BJ (cell line): Measurements from ENCODE around the gene FEM1A. TPM values are rescaled to one million over a fixed set of nuclear protein-coding genes. Genes with fewer than 3 reads are reported as not detected.

Source experiments
- CTCF ChIA-PET: fragments of 350-600 bp; formaldehyde crosslinking; extraction: SDS; loops from one replicate; lab custom pipeline; 2021; ENCODE audit warnings: antibody characterized with exemption, inconsistent platforms; lab: Yijun Ruan, JAX
- POLR2A ChIA-PET: fragments of 300-600 bp; sonication (Branson Sonifier 250); formaldehyde crosslinking; extraction: SDS; loops from one replicate; lab custom pipeline; 2021; ENCODE audit warnings: antibody characterized with exemption; lab: Charles Lee
- DNase-seq: peaks from one replicate; pipeline ENCODE4 v3.0.0-alpha.2; 2011; ENCODE audit warnings: low read depth
- H3K27me3 ChIP-seq: 2 replicates; pipeline ENCODE4 v1.6.0; 2011; ENCODE audit warnings: low read length; ENCODE audit not compliant: control insufficient read depth, insufficient read depth
- H3K36me3 ChIP-seq: 2 replicates; pipeline ENCODE4 v1.5.1; 2011; ENCODE audit warnings: low read length; ENCODE audit not compliant: control insufficient read depth, insufficient read depth
- H3K4me3 ChIP-seq: 2 replicates; pipeline ENCODE4 v1.5.1; 2011; ENCODE audit warnings: low read depth, mild to moderate bottlenecking, control low read depth, low read length
- polyA plus RNA-seq: library from polyadenylated mRNA; depleted of rRNA; stranded (reverse); fragments of >200 nt; gene quantifications from 2 replicates; pipeline ENCODE4 v1.2.3, GENCODE V29; 2011
- TF ChIP-seq, protein P1 (sequence below): IDR thresholded peaks from 2 replicates; pipeline ENCODE4 v1.5.1; 2011; ENCODE audit warnings: low read depth, mild to moderate bottlenecking, control low read depth, inconsistent platforms, low read length, moderate library complexity; ENCODE audit not compliant: insufficient read depth

The FEM1A gene
- polyA plus RNA-seq, 1 experiment = 5.6 TPM

DNA sequence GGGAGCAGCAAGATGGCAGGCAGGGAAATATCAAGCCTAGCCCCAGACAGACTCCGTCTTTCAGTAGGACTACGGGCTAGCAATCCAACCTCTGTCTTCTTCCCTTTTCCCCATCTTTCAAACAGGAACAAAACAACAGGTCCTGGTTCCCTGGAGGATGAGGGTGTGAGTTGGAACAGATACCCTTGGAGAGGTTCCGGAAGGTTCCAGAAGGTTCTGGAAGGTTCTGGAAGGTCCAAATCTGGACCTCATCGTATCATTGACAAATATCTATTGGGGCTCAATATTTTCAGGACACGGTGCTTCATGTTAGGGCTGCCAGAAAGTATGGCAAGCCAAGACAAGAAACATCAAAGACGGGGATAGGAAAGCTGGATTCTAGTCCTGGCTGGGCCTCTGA, 28.5 kb upstream of the FEM1A start:
- TF ChIP-seq, protein P1, sequence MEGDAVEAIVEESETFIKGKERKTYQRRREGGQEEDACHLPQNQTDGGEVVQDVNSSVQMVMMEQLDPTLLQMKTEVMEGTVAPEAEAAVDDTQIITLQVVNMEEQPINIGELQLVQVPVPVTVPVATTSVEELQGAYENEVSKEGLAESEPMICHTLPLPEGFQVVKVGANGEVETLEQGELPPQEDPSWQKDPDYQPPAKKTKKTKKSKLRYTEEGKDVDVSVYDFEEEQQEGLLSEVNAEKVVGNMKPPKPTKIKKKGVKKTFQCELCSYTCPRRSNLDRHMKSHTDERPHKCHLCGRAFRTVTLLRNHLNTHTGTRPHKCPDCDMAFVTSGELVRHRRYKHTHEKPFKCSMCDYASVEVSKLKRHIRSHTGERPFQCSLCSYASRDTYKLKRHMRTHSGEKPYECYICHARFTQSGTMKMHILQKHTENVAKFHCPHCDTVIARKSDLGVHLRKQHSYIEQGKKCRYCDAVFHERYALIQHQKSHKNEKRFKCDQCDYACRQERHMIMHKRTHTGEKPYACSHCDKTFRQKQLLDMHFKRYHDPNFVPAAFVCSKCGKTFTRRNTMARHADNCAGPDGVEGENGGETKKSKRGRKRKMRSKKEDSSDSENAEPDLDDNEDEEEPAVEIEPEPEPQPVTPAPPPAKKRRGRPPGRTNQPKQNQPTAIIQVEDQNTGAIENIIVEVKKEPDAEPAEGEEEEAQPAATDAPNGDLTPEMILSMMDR = no peak
- Histone ChIP-seq H3K27me3 (peaks cover 8% of the 10 kb centered on the region), H3K4me3 (no peak overlapping the region), H3K36me3 (no peaks in the 10 kb centered on the region)
- no peak for DNase-seq
- CTCF ChIA-PET = interaction anchor here (1.1 kb wide), 1 partner anchor 28 kb away, joined by 3 read pairs; the partner anchor contains the start of gene FEM1A
- POLR2A ChIA-PET = no interaction called here

- Histone ChIP-seq H3K4me3 (no peak overlapping the region), H3K36me3 (no peaks in the 10 kb centered on the region), H3K27me3 (peaks cover 8% of the 10 kb centered on the region)
- DNase-seq = no peak
- ChIA-PET CTCF (interaction anchor here (0.6 to 1.3 kb wide), 2 partner anchors 20 to 27 kb away, joined by 3 read pairs; partner anchors contain the start of gene FEM1A), POLR2A (no interaction called here)
- TF ChIP-seq, protein P1 = no peak
Measured at GRCh38 chr19:4764393-4764660, 27.2 kb upstream of the FEM1A start.

- CTCF ChIA-PET = interaction anchor here (0.7 to 1.7 kb wide), 3 partner anchors 8 to 22 kb away, joined by 3 to 6 read pairs (median 3); partner anchors contain the start of gene FEM1A
- peak; percentile 6 for DNase-seq
- Histone ChIP-seq H3K4me3 (no peak overlapping the region), H3K36me3 (no peaks in the 10 kb centered on the region), H3K27me3 (peaks cover 2% of the 10 kb centered on the region; the same call in 1 of the 2 replicates)
- TF ChIP-seq, protein P1 = no peak
- POLR2A ChIA-PET = no interaction called here
Measured at GRCh38 chr19:4768934-4769777, 22.4 kb upstream of the FEM1A start.

- Histone ChIP-seq H3K4me3 (no peak overlapping the region), H3K27me3 (peaks cover 4% of the 10 kb centered on the region), H3K36me3 (no peaks in the 10 kb centered on the region)
- ChIA-PET CTCF (interaction anchor here (1.8 kb wide), 1 partner anchor 19 kb away, joined by 5 read pairs; the partner anchor contains the start of gene FEM1A), POLR2A (no interaction called here)
- TF ChIP-seq, protein P1 = no peak
- no peak for DNase-seq
Measured at GRCh38 chr19:4772566-4772965, 19.0 kb upstream of the FEM1A start.

GRCh38 chr19:4773047-4773640, 18.4 kb upstream of the FEM1A start:
- POLR2A ChIA-PET = no interaction called here
- CTCF ChIA-PET = interaction anchor here (1.8 kb wide), 1 partner anchor 18 kb away, joined by 5 read pairs; the partner anchor contains the start of gene FEM1A

More at GRCh38 chr19:4773047-4773640, 18.4 kb upstream of the FEM1A start:
- no peak for DNase-seq
- TF ChIP-seq, protein P1 = no peak
- Histone ChIP-seq H3K4me3 (no peak overlapping the region), H3K27me3 (peaks cover 4% of the 10 kb centered on the region), H3K36me3 (no peaks in the 10 kb centered on the region)
